Left lung (tissue), 10 donors: Measurements from ENCODE around the gene FCHSD2. TPM values are rescaled to one million over a fixed set of nuclear protein-coding genes. Genes with fewer than 3 reads are reported as not detected.

Source experiments
- ATAC-seq: fragments of 200-7000 bp; cut with Tn5 transposase; one replicate; pipeline ENCODE4 v1.9.1; 2020; ENCODE audit warnings: moderate library complexity
- DNase-seq, 4 donors: peaks; one replicate each; pipeline ENCODE4 v3.0.0-alpha.2; 2013 to 2020
- H3K27ac ChIP-seq, 2 donors: fragments of 200-600 bp; sonication (generic) in 1 of 2; one replicate each; pipeline versions ENCODE4 v1.5.0 to v1.8.0; 2020 to 2021
- H3K27me3 ChIP-seq, 2 donors: fragments of 200-600 bp; sonication (generic) in 1 of 2; one replicate each; pipeline versions ENCODE4 v1.5.0 to v1.8.0; 2020 to 2021
- H3K36me3 ChIP-seq, 2 donors: fragments of 200-600 bp; sonication (generic) in 1 of 2; one replicate each; pipeline versions ENCODE4 v1.5.0 to v1.8.0; 2020 to 2021
- H3K4me1 ChIP-seq, 2 donors: fragments of 200-600 bp; one replicate each; pipeline ENCODE4 v1.8.0; 2021
- H3K4me3 ChIP-seq, 2 donors: fragments of 200-600 bp; sonication (generic) in 1 of 2; one replicate each; pipeline versions ENCODE4 v1.5.0 to v1.8.0; 2020 to 2021; ENCODE audit warnings: mild to moderate bottlenecking in 1 of 2
- H3K9me3 ChIP-seq, 2 donors: fragments of 200-600 bp; sonication (generic) in 1 of 2; one replicate each; pipeline versions ENCODE4 v1.5.0 to v1.8.0; 2020 to 2021
- intact Hi-C, 2 donors: fragments of 100-400 bp; cut with DNase I; formaldehyde crosslinking; loops; one replicate each; pipeline versions ENCODE4 v1.11.2 to v1.14.2; 2022
- polyA plus RNA-seq, 6 donors: library from polyadenylated mRNA; unstranded; fragments of 120-200 nt; gene quantifications; one replicate each; pipeline ENCODE4 v1.2.1, GENCODE V29; 2013; ENCODE audit not compliant: insufficient read length in 6 of 6
- total RNA-seq, 2 donors: library from RNA; stranded (reverse); fragmentation: NEBNext Ultra II Directional; extraction: Animal tissue kit (Norgen Biotek cat#: 25700); gene quantifications; one replicate each; pipeline ENCODE4 v1.2.1, GENCODE V29; 2021
- TF ChIP-seq, protein P1 (sequence below), 2 donors: fragments of 200-600 bp; sonication (generic) in 1 of 2; IDR thresholded peaks; one replicate each; pipeline versions ENCODE4 v1.5.0 to v1.8.0; 2021; ENCODE audit warnings: antibody characterized with exemption in 2 of 2
- donor health status: DM: no; HTN: yes; CAD: no.
- donor health status: DM: no; HTN: no; CAD: no.

Gene FCHSD2
- total and polyA plus RNA-seq, 8 donors, result 46.2 to 58.2 (median 48.5) TPM

DNA sequence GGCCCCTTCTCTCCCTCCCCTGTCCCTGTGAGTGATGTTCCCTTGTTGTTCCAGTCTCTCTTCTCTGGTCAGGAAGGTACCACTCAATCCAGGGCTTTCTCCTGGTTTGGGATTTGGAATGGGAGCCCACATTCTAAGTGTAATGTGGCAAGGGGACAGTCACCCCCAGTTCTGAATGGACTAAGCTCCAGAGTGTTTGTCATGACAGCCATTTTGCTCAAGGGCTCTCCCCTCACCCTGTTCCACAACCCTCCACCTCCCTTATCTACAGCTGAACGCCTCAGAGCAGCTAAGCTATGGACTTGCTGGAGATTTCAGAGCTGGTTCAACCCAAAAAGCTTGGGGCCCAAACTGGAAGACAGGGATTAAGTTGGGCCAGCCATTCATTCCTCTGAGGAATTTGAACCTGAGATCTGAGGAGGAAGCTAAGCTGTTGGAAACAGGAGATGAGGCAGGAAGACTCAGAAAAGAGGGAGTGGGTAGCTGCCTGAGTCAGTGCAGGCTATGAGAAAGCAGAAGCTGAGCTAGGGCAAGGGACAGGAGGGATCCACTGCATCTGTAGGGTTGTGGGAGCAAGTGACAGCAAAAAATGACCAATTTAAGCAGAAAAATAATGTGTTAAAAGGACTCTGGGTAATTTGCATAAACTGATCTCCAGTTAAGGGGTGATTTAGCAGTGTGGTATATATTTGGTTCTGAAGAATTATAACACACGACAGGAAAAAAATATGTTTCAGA lies 22.9 kb upstream of the FCHSD2 start:
- DNase-seq, result peak in 1 of 4 donors; percentile 4
- peak; percentile 29 for ATAC-seq
- intact Hi-C loops, result no loop called here

DNA sequence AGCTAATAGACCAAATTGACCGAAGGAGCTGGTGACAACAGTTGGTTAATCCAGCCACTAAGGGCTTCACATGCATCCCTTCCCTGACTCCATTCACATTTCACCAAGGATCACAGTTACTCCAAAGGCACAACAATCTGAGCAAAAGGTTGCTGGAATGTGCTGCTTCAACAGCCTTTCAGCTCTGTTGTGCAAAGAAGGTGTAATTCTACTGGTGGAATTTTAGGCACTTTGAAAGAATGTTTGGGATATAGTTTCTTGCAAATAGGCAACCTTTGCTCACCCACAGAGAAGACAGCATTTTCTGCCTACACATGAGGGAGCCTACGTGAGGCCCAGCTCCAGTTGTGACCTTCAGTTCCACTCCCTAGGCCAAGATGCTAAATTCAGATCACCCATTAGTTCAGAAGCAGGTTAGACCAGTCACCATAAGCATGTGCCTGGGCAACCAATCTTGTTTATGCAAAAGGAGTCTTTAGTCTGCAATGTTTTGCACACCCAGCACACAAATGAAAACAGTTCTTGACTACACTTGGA lies 21.6 kb upstream of the FCHSD2 start:
- Histone ChIP-seq H3K4me1 (peaks cover 0 to 20% of the 10 kb centered on the region in 2 donors), H3K27ac (no peak overlapping the region), H3K27me3 (no peaks in the 10 kb centered on the region), H3K4me3 (no peak overlapping the region), H3K36me3 (no peaks in the 10 kb centered on the region), H3K9me3 (no peaks in the 10 kb centered on the region)
- TF ChIP-seq, protein P1, sequence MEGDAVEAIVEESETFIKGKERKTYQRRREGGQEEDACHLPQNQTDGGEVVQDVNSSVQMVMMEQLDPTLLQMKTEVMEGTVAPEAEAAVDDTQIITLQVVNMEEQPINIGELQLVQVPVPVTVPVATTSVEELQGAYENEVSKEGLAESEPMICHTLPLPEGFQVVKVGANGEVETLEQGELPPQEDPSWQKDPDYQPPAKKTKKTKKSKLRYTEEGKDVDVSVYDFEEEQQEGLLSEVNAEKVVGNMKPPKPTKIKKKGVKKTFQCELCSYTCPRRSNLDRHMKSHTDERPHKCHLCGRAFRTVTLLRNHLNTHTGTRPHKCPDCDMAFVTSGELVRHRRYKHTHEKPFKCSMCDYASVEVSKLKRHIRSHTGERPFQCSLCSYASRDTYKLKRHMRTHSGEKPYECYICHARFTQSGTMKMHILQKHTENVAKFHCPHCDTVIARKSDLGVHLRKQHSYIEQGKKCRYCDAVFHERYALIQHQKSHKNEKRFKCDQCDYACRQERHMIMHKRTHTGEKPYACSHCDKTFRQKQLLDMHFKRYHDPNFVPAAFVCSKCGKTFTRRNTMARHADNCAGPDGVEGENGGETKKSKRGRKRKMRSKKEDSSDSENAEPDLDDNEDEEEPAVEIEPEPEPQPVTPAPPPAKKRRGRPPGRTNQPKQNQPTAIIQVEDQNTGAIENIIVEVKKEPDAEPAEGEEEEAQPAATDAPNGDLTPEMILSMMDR (IDR thresholded peaks at IDR 0.05), result no peak
- intact Hi-C loops, result no loop called here
- ATAC-seq (no peak), DNase-seq (no peak)

More for the DNA sequence above, 22.9 kb upstream of the FCHSD2 start:
- TF ChIP-seq, protein P1 (IDR thresholded peaks at IDR 0.05), result no peak
- Histone ChIP-seq H3K4me3 (no peak overlapping the region), H3K27ac (no peak overlapping the region), H3K4me1 (peaks cover 0 to 16% of the 10 kb centered on the region in 2 donors), H3K27me3 (no peaks in the 10 kb centered on the region), H3K36me3 (no peaks in the 10 kb centered on the region), H3K9me3 (no peaks in the 10 kb centered on the region)

DNA sequence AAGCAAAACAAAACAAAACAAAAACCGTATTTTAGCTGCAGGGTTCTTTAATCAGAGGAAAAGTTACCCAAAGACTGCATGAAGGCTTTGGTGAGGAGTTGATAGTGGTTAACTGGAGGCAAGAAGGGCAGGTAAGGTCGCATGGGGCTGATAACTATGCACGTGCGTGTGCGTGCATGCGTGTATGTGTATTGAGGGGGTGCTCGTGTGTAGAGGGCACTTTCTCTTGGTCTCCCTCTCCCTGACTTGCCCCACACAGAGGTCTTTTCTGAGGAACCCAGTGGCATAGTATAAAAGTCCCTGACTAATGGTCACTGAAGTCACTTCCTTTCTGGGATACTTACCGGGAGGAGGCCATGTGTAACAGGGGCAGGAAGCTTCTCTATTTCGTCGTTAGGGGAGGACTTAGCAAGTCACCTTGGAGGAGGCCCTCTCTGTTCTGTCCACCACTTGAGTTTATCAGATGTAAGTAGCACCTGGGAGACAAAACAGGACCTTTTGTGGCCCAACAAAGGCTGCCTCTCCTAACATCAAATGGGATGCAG lies 20.1 kb upstream of the FCHSD2 start:
- no peak for ATAC-seq
- no peaks in the 10 kb centered on the region for H3K36me3 ChIP-seq
- H3K4me1 ChIP-seq, result peaks cover 7 to 28% of the 10 kb centered on the region in 2 donors
- intact Hi-C loops, result no loop called here
- no peak overlapping the region for H3K27ac ChIP-seq
- no peaks in the 10 kb centered on the region for H3K9me3 ChIP-seq
- DNase-seq, result no peak
- no peak overlapping the region for H3K4me3 ChIP-seq
- TF ChIP-seq, protein P1 (IDR thresholded peaks at IDR 0.05), result no peak
- no peaks in the 10 kb centered on the region for H3K27me3 ChIP-seq

DNA sequence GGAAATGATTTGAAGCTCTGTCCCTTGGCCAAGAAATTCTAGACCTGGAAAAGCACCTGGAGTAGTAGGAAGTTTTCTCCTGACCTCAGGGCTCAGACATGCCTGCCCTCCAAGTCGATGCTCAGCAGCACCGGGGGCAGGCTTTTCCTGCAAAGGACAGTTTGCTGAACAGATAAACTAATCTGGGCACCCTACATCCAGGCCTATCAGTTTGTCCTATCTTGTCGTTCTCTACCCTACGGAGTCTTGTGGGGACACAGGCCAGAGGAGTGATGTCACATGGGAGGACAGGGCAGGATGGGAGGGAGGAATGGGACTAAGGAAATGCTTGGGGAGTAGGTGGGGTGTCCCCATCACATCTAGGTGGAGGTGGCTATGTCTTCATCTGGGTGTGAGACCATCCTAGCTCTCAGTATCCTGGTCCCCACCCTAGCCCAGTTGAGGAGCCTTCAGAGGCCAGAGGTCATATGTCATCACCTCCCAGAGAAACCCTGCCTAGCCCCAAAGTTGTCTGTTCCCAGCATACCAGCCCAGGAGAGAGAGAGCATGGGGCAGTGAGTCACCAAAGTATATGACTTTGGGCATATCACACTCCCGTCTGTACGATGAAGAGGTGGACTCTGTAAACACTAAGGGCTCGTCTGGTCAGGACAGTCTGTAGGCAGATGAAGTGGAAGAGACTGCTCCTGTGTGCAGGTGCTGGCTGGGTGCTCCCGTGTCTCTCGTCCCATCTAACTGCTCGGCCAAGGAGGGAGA lies 18.1 kb upstream of the FCHSD2 start:
- TF ChIP-seq, protein P1 (IDR thresholded peaks at IDR 0.05), result no peak
- DNase-seq (no peak), ATAC-seq (no peak)
- H3K9me3 ChIP-seq, result no peaks in the 10 kb centered on the region
- peaks cover 7 to 34% of the 10 kb centered on the region in 2 donors for H3K4me1 ChIP-seq
- no peak overlapping the region for H3K27ac ChIP-seq
- intact Hi-C loops, result no loop called here
- H3K4me3 ChIP-seq, result no peak overlapping the region
- H3K36me3 ChIP-seq, result no peaks in the 10 kb centered on the region
- no peaks in the 10 kb centered on the region for H3K27me3 ChIP-seq

DNA sequence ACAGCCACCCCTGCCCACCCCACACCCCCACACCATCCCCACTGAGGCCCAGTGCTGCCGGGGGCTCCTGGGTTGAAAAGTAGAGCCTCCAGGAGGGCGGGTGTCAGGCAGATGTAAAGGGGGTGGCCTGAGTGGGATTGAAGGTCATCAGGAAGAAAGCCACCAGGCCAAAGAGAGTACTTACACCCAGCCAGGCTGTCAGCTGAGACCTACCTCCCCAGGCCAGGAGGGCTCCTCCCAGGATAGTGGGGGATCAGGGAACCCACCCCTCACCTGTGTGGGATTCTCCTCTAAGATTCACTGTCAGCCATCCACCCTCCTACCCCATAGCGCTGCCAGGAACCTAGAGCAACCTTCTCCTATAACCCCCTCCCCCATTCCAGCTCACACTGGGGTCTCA lies 17.2 kb upstream of the FCHSD2 start:
- H3K27ac ChIP-seq, result no peak overlapping the region
- TF ChIP-seq, protein P1 (IDR thresholded peaks at IDR 0.05), result no peak
- no peak overlapping the region for H3K4me3 ChIP-seq
- intact Hi-C loops, result no loop called here
- H3K36me3 ChIP-seq, result no peaks in the 10 kb centered on the region
- H3K4me1 ChIP-seq, result peaks cover 7 to 43% of the 10 kb centered on the region in 2 donors
- no peak for DNase-seq
- no peaks in the 10 kb centered on the region for H3K27me3 ChIP-seq
- ATAC-seq, result no peak
- H3K9me3 ChIP-seq, result no peaks in the 10 kb centered on the region
